CD4-positive, alpha-beta T cell treated with Interleukin-17A for 4 hours (primary cell): ENCODE results near the gene ASIC3.
"Not testable (repeated sequence)": the region's sequence is repeated elsewhere in the genome, so short reads cannot be mapped to it uniquely, and the experiment has no call there.

ENCODE experiments used
- DNase-seq: peaks from one replicate; pipeline ENCODE4 v3.0.0-alpha.2; 2020; ENCODE audit warnings: mixed read lengths

Gene ASIC3

DNA sequence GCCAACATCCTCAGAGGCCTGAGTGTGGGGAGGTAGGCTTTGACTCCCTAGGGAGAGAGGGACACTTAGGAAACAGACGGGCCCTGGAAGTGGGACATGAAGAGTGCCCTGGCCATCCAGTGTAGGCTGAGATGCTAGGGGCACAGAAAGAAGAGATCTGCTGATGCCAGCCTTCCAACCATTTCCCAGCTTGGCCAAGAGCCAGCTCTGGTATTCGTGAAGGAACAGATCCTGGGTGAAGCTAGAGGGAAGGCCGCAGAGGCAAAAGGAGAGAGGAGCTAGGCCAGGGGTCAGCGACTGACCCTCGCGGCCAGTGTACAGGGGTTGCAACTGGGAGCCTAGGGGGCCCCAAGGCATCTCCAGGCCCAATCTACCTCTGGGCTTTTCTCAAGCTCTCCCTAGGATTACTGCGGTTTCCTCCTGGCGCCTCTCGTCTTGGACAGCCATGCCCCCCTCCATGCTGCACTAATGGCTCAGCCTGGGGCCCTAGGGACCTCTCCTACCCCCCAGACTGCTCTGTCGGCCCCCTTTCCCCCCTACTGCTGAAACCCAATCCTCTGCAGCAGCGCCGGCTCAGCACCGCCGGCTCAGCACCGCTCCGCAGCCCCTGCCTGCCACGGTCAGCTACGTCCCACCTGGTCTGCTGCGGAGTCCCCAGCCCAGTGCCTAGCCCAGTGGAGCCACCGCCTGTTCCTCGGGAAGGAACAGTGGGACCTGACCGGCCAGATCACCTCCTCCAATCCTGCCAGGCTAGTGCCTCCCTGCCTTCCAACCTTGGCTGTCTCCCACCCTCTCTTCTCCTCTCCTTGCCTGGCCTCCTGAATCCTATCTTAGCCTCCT is at the start of gene ASIC3:
TSS of gene ASIC3 (plus strand) at position 556 of the 840 bp plus-strand sequence. CDS start 355 bp downstream, outside the sequence.
- DNase-seq, result no peak

DNA sequence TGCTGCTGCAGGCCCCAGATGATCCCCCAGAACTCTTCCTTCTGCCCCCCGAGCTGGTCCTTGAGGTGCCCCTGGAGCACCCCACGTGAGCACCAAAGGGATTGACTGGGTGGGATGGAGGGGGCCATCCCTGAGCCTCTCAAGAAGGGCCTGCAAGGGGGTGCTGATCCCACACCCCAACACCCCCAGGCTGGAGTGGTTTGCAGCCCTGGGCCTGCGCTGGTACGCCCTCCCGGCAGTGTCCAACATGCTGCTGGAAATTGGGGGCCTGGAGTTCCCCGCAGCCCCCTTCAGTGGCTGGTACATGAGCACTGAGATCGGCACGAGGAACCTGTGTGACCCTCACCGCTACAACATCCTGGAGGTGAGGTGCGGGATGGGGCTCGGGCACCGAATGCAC is 49.3 kb upstream of the ASIC3 start:
- DNase-seq, result no peak

DNA sequence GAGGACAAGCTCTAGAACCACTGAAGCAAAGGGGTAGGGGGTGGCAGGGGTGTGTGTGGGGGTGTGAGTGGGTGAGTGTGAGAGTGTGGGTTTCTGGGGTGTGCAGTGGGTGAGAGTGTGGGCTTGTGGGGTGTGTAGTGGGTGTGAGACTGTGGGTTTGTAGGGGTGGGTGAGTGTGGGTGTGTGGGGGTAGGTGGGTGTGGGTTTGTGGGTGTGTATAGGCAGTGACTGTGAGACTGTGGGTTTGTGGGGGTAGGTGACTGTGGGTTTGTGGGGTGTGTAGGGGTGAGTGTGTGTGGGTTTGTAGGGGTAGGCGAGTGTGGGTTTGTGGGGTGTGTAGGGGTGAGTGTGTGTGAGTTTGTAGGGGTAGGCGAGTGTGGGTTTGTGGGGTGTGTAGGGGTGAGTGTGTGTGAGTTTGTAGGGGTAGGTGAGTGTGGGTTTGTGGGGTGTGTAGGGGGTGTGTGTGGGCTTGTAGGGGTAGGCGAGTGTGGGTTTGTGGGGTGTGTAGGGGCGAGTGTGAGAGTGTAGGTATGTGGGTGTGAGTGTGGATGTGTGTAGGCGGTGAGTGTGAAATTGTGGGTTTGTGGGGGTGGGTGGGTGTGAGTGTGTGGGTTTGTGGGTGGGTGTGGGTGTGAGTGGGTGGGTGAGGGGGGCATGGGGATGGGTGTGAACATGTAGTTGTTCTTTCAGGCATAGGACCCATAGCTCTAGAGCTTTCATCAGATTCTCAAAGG is 48.7 kb upstream of the ASIC3 start:
- no peak for DNase-seq

DNA sequence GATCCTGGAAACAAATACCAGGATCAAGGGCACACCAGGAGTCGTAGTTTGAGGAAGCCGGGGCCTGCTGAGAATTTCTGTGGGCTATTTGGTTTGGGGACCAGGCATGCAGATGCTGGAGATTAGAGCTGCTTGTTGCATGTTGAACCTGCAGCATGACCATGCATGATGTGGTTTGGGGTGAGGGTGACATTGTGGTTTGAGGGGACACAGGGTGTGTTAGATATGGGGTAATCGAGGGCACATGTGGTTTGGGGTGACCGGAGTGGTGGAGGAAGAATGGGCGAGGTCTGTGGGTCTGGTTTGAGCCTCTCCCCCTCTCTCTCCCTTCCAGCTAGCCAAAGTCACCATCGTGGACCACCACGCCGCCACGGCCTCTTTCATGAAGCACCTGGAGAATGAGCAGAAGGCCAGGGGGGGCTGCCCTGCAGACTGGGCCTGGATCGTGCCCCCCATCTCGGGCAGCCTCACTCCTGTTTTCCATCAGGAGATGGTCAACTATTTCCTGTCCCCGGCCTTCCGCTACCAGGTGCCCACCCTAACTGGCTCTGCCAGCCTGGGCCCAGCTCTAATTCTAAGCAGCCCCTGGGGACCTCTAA is 47.3 kb upstream of the ASIC3 start:
- DNase-seq, result no peak

DNA sequence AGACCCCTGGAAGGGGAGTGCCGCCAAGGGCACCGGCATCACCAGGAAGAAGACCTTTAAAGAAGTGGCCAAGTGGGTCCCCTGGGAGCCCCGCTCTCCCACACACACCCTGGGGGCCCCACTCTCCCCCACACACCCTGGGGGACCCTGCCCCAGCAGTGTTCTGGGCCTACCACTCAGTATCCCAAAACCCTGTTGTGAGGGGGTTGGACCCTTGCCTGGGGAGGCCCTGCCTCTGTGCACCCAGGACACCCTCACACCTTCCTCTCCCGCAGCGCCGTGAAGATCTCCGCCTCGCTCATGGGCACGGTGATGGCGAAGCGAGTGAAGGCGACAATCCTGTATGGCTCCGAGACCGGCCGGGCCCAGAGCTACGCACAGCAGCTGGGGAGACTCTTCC is 46.8 kb upstream of the ASIC3 start:
- DNase-seq, result no peak

DNA sequence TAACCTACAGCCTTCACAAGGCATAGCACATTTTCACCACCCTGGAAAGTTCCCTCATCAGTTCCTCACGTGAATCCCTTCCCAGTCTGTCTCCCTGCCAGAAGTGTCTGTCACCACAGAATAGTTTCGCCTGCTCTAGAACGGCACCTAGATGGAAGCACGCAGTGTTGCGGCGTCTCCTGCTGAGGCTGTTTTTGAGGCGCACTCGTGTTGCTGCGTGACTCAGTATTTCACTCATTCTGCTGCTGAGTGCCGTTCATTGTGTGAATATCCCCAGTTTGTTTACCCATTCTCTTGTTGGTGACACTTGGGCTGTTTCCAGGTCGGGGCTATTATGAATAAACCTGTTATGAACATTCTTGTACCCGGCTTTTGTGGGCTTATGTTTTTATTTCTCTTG is 44.8 kb upstream of the ASIC3 start:
- DNase-seq, result no peak

DNA sequence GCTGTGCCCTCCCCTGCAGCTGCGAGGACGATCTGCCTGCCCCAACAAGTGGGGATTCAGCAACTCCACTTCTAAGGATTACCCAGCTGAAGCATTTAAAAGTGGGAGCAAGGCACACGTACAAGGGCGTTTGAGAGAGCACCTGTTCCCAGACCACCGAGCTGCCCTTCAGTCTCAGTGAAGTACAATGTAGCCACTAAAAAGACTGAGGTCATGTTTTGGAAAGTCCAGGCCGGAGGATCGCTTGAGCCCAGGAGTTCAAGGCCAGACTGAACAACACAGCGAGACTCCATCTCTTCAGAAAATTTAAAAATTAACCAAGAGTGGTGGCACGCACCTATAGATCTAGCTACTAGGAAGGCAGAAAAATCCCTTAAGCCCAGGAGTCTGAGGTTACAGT is 42.8 kb upstream of the ASIC3 start:
- DNase-seq, result no peak

DNA sequence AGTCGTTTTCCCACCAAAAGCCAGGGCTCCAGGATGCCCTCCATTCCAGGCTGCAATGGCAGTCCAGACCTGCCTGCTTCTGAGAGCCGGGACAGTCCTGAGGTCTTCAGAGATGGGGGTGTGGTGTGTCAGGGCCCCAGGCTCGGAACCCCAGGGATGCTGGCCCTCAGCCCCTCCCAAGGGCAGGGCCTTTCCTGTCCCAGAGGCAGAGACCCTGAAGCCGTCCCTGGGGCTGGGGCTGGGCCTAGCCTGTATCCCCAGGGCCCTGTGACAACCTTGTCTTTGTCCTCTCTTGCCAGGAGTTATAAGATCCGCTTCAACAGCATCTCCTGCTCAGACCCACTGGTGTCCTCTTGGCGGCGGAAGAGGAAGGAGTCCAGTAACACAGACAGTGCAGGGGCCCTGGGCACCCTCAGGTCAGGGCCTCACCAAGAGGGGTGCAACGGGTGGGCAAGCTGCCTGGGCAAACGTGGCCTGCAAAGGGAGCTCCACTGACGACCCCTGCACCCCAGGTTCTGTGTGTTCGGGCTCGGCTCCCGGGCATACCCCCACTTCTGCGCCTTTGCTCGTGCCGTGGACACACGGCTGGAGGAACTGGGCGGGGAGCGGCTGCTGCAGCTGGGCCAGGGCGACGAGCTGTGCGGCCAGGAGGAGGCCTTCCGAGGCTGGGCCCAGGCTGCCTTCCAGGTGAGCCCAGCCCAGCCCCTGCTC is 41.6 kb upstream of the ASIC3 start:
- no peak for DNase-seq

DNA sequence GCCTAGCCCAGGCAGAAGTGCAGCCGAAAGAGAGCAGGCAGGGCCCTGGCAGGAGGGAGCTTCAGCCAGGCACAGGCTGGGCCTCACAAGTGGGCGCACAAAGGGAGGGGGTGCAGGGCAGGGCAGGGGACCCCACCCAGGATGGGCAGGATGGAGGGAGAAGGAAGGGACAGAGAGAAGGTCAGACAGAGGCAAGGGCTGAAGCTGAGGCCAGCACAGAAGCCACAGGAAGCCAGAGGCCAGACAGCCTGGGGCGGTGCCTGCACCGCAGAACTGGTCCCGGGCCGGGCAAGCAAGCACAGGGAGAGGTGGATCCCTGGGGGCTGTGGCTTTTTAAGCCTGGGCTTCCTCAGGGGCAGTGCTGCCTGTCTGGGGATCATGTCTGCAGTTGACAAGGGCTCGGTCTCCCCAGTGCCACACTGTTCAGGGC is 40.8 kb upstream of the ASIC3 start:
- DNase-seq, result no peak

DNA sequence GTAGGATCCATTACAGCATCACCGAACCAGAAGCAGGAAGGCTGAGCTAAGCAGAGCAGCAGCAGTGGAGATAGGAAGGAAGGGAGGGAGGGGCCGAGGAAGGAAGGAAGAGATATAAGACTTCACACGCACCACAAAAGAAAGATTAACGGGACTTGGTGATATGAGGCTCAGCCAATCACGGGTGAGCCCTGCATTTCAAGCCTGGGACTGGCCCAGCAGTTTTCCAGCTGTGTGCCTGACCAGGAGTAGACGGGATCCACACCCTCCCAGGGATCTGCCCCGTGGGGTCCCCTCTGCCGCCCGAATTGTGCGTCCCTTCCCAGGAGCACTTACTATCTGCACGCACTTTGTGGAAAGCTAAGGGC is 40.2 kb upstream of the ASIC3 start:
- peak; percentile 68 for DNase-seq

DNA sequence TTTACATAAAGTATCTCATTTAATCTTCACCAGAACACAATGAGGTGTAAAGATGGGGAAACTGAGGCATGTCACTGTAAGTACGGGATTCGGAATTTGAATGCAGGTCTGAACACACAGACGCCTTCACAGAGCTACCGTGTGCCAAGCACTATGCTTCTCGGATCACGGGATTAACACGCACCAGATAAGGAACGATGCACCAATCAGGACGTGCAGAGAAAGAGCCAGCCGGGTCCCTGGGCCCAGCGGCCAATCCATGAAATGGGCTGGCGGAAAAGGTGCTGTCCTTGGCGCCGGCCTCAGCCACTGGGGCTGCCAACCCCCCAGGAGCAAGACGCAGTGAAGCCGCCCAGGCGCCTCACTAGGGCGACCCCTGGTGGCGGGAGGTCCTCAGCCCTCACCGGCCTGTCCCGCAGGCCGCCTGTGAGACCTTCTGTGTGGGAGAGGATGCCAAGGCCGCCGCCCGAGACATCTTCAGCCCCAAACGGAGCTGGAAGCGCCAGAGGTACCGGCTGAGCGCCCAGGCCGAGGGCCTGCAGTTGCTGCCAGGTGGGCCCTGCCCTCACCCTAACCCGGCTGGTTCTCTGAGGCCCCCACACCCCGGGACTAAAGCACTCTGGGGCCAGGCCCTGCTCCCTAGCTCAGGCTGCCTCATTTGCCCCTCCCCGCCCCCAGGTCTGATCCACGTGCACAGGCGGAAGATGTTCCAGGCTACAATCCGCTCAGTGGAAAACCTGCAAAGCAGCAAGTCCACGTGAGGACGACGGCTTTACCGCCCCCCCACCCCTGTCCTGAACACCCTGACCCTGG is 39.6 kb upstream of the ASIC3 start:
- peak; percentile 89 for DNase-seq

DNA sequence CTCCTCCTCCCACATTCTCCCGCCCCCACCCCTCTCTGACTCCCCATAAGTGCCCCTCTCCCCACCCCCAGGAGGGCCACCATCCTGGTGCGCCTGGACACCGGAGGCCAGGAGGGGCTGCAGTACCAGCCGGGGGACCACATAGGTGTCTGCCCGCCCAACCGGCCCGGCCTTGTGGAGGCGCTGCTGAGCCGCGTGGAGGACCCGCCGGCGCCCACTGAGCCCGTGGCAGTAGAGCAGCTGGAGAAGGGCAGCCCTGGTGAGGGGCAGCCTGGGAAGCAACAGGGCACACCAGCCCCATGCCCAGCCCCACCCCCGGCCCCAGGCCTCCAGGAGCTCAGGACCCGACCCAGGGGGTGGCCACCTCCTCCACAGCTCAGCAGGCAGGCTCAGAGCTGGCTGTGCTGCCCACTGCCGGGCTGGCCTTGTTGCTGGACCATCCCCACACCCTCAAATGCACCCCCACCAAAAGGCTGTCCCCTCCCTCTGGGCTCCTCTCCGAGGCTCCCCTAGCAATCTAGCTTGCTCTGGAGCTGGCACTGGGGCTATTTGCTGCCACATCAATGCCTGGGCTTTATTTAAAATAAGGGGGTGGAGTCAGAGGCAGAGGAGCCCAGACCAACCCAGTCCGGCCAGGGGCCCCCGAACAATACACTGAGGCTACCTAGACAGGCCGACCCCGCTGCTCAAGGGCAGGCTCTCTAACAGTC is 38.8 kb upstream of the ASIC3 start:
- DNase-seq, result no peak

DNA sequence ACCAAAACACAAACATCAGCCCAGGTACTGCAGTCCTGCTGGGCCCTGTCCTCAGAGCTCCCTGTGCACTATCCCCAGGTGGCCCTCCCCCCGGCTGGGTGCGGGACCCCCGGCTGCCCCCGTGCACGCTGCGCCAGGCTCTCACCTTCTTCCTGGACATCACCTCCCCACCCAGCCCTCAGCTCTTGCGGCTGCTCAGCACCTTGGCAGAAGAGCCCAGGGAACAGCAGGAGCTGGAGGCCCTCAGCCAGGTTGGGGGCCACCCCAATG is 38.4 kb upstream of the ASIC3 start:
- no peak for DNase-seq

DNA sequence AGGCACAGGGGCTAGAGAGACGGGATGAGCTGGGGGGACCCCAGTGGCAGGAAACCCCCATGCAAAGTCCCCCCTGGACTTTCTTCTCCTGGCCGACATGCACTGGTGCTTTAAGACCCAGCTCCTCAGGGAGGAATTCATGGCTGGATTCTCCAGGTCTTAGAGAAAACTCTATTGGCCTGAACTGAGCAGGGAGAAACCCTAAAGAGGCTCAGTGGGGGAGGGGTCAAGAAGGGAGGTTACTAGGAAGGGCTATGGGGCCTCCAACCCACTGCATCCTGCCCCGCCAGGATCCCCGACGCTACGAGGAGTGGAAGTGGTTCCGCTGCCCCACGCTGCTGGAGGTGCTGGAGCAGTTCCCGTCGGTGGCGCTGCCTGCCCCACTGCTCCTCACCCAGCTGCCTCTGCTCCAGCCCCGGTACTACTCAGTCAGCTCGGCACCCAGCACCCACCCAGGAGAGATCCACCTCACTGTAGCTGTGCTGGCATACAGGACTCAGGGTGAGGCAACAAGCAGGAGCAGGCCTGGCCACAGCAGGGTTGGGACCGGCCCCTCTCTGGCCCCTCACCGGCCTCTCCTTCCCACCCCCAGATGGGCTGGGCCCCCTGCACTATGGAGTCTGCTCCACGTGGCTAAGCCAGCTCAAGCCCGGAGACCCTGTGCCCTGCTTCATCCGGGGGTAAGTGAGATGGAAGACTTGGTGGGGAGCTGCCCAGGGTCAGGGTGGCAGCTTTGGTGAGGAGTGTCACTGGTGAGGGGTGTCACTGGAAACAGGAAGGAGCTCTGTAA is 37.8 kb upstream of the ASIC3 start:
- DNase-seq, result peak; percentile 62

DNA sequence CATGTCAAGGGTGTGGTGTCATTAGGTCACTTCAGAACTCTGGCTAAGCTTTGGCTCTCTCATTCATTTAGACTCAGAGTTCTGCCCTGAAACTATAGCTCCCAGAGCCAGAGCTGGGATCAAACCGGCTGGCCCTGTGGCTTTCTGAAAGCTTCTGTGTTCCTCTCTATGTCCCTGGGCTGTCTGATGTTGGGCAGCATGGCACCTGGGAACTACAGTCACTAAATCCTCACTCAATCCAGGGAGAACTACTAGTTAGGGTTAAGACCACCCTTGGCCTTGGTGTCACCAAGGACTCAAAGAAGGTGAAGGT is 37.3 kb upstream of the ASIC3 start:
- no peak for DNase-seq

DNA sequence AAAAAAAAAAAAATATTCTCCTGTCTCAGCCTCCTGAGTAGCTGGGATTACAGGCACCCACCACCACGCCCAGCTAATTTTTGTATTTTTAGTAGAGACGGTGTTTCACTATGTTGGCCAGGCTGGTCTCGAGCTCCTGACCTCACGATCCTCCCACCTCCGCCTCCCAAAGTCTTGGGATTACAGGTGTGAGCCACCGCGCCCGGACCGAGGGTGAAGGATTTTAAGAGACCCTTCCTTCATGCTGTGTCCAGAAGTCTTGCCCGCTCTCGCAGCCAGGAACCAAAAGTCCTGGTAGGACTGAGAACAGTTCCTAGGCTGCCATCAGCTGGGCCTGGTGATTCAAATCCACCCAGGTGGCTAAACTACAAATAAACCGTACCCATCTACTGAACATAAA is 36.7 kb upstream of the ASIC3 start:
- not testable (repeated sequence) for DNase-seq

DNA sequence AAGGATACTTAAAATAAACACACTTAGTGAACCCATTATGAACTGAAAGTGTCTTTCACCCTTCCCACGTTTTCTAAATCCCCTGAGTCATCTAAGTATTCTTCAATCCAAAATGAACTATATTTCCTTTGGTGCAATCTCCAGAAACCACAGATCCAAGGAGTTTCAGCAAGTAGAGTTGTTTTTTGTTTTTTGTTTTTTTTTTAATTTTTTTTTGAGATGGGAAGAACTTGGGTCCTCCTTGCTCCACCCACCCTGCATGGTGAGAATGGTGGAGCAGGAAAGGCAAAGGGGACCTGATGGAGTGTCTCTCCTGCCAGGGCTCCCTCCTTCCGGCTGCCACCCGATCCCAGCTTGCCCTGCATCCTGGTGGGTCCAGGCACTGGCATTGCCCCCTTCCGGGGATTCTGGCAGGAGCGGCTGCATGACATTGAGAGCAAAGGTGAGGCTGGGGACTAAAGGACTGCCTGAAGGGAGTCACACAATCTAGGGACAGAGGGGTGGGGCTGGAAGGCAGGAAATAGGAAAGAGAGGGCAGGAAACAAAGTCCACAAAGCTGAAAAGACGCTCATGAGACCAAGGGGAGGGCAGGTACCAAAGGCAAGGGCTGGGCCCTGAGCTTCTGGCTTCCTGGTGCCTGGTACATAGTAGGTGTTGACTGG is 36.2 kb upstream of the ASIC3 start:
- DNase-seq, result no peak

DNA sequence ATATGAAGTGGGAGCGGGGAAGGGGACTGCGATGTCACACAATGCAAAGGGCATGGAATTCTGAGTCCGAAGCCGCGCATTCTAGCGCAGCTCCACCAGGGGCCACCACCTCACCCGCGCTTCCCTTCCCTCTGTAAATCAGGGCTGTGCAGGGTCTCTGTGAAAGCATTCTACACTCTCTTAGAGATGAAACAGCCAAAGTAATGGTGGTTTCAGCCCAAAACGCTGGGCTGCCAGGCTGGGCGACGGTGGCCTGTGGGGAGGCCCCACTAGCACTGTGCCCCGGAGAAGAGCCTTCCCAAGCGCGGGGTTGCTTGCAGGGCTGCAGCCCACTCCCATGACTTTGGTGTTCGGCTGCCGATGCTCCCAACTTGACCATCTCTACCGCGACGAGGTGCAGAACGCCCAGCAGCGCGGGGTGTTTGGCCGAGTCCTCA is 35.4 kb upstream of the ASIC3 start:
- peak; percentile 47 for DNase-seq

DNA sequence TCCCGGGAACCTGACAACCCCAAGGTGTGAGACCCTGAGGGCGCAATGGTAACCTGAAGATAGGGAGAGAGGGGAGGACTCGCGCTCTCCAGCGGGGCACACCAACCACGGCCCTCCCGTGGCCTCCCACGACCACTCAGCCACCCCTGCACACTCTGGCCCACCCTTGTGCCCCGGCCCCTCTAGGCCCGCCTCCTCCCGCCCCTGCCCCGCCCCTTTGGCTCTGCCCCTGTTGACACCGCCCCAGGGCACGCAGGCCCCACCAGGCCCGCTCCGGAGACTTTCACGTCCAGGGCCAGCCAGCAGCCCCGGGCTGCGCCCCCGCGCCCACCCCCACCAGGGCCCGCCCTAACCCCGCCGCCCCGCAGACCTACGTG is 35.0 kb upstream of the ASIC3 start:
- DNase-seq, result no peak

DNA sequence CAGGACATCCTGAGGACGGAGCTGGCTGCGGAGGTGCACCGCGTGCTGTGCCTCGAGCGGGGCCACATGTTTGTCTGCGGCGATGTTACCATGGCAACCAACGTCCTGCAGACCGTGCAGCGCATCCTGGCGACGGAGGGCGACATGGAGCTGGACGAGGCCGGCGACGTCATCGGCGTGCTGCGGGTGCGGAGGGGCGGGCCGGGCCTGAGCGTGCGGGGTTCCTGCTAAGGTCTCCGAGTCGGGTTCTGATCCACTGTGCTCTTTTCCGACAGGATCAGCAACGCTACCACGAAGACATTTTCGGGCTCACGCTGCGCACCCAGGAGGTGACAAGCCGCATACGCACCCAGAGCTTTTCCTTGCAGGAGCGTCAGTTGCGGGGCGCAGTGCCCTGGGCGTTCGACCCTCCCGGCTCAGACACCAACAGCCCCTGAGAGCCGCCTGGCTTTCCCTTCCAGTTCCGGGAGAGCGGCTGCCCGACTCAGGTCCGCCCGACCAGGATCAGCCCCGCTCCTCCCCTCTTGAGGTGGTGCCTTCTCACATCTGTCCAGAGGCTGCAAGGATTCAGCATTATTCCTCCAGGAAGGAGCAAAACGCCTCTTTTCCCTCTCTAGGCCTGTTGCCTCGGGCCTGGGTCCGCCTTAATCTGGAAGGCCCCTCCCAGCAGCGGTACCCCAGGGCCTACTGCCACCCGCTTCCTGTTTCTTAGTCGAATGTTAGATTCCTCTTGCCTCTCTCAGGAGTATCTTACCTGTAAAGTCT is 34.4 kb upstream of the ASIC3 start:
- peak; percentile 94 for DNase-seq
